ENCODE results near the gene MOB3C. TPM values are rescaled to one million over a fixed set of nuclear protein-coding genes. Genes with fewer than 3 reads are reported as not detected.
"Not testable (repeated sequence)": the region's sequence is repeated elsewhere in the genome, so short reads cannot be mapped to it uniquely, and the experiment has no call there.

The MOB3C gene
- total RNA-seq, 1 donor from 2014 or later: 9.4 TPM

DNA sequence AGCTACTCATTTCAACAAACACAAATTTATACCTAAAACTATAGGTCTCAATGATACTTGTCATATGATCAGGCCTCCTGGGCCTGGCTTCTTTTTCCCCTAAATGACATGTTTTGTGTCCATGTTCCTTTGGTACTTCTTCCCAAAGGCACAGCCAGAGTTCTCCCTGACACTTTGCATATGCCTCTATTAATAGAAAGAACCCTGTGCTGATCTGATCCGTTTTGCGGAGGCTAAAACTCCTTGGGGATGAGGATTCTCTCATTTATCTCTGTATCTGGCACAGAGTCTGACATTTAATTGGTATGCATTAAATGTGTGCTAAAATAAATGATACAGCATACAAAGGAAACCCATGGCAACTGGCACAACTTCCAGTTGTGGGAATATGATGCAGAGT, 40.0 kb upstream of the MOB3C start:
- no peak for DNase-seq (ENCODE audit: extremely low spot score, unreplicated experiment)
- H3K27ac Mint-ChIP-seq (ENCODE audit: unreplicated experiment): no peak overlapping the region
- TF ChIP-seq, protein P1, sequence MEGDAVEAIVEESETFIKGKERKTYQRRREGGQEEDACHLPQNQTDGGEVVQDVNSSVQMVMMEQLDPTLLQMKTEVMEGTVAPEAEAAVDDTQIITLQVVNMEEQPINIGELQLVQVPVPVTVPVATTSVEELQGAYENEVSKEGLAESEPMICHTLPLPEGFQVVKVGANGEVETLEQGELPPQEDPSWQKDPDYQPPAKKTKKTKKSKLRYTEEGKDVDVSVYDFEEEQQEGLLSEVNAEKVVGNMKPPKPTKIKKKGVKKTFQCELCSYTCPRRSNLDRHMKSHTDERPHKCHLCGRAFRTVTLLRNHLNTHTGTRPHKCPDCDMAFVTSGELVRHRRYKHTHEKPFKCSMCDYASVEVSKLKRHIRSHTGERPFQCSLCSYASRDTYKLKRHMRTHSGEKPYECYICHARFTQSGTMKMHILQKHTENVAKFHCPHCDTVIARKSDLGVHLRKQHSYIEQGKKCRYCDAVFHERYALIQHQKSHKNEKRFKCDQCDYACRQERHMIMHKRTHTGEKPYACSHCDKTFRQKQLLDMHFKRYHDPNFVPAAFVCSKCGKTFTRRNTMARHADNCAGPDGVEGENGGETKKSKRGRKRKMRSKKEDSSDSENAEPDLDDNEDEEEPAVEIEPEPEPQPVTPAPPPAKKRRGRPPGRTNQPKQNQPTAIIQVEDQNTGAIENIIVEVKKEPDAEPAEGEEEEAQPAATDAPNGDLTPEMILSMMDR (IDR thresholded peaks at IDR 0.05): no peak
- no peaks in the 10 kb centered on the region for H3K27me3 Mint-ChIP-seq (ENCODE audit: unreplicated experiment)
- no peaks in the 10 kb centered on the region for H3K9me3 Mint-ChIP-seq (ENCODE audit: unreplicated experiment)
- peaks cover 3% of the 10 kb centered on the region for H3K4me1 Mint-ChIP-seq (ENCODE audit: unreplicated experiment)
- H3K4me3 Mint-ChIP-seq (ENCODE audit: unreplicated experiment): no peak overlapping the region
- peaks cover 39% of the 10 kb centered on the region for H3K36me3 Mint-ChIP-seq (ENCODE audit: unreplicated experiment)

DNA sequence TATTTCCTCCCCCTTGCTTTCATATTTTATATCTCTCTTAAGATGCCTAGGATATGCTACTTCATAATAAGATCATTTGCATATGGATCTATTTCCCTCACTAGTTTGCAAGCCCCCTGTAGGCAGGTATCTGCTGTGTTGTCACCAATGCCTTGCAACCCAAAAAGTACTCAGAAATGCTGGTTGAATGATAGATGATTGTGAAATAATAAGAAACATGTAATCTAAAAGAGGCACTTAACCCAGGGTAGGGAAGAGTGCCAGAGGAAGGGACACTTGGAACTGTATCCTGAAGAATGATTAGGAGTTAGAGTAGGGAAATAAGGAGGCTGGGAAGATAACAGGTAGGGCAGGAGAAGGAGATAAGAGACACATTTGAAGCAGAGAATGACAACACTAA, 39.2 kb upstream of the MOB3C start:
- Mint-ChIP-seq H3K4me3 (ENCODE audit: unreplicated experiment) (no peak overlapping the region), H3K9me3 (ENCODE audit: unreplicated experiment) (no peaks in the 10 kb centered on the region), H3K27me3 (ENCODE audit: unreplicated experiment) (no peaks in the 10 kb centered on the region), H3K27ac (ENCODE audit: unreplicated experiment) (no peak overlapping the region), H3K36me3 (ENCODE audit: unreplicated experiment) (peaks cover 39% of the 10 kb centered on the region), H3K4me1 (ENCODE audit: unreplicated experiment) (peaks cover 3% of the 10 kb centered on the region)
- no peak for DNase-seq (ENCODE audit: extremely low spot score, unreplicated experiment)
- TF ChIP-seq, protein P1 (IDR thresholded peaks at IDR 0.05): no peak

DNA sequence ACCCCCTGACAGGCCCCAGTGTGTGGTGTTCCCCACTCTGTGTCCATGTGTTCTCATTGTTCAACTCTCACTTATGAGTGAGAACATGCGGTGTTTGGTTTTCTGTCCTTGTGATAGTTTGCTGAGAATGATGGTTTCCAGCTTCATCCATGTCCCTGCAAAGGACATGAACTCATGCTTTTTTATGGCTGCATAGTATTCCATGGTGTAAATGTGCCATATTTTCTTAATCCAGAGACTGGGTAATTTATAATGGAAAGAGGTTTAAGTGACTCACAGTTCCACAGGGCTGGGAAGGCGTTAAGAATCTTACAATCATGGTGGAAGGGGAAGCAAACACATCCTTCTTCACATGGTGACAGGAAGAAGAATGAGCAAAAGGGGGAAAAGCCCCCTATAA, 38.1 kb upstream of the MOB3C start:
- H3K4me3 Mint-ChIP-seq (ENCODE audit: unreplicated experiment); DNase-seq (ENCODE audit: extremely low spot score, unreplicated experiment); H3K27me3 Mint-ChIP-seq (ENCODE audit: unreplicated experiment); H3K27ac Mint-ChIP-seq (ENCODE audit: unreplicated experiment); H3K4me1 Mint-ChIP-seq (ENCODE audit: unreplicated experiment); H3K9me3 Mint-ChIP-seq (ENCODE audit: unreplicated experiment): not testable (repeated sequence)
- H3K36me3 Mint-ChIP-seq (ENCODE audit: unreplicated experiment): peaks cover 49% of the 10 kb centered on the region

DNA sequence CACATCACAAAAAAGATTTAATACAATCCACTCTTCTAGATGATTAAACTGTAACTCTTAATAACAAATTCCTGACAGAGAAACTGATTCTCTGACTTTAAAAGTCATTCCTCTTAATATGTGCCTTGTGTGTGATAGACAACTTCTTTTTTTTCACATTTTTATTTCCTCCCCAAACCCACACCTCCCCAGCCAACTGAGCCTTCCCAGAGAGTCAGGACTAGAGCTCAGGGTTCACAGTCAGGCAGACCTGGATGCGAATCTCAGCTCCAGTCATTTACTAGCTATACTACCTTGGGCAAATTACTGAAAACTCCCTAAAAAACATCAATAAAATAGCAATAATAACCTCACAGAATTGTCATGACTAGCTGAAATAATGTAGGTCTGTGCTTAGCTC, 37.4 kb upstream of the MOB3C start:
- DNase-seq (ENCODE audit: extremely low spot score, unreplicated experiment): no peak
- H3K9me3 Mint-ChIP-seq (ENCODE audit: unreplicated experiment): peaks cover 4% of the 10 kb centered on the region
- no peaks in the 10 kb centered on the region for H3K27me3 Mint-ChIP-seq (ENCODE audit: unreplicated experiment)
- no peak overlapping the region for H3K4me3 Mint-ChIP-seq (ENCODE audit: unreplicated experiment)
- H3K27ac Mint-ChIP-seq (ENCODE audit: unreplicated experiment): no peak overlapping the region
- H3K36me3 Mint-ChIP-seq (ENCODE audit: unreplicated experiment): peaks cover 56% of the 10 kb centered on the region
- peaks cover 3% of the 10 kb centered on the region for H3K4me1 Mint-ChIP-seq (ENCODE audit: unreplicated experiment)
- TF ChIP-seq, protein P1 (IDR thresholded peaks at IDR 0.05): no peak

DNA sequence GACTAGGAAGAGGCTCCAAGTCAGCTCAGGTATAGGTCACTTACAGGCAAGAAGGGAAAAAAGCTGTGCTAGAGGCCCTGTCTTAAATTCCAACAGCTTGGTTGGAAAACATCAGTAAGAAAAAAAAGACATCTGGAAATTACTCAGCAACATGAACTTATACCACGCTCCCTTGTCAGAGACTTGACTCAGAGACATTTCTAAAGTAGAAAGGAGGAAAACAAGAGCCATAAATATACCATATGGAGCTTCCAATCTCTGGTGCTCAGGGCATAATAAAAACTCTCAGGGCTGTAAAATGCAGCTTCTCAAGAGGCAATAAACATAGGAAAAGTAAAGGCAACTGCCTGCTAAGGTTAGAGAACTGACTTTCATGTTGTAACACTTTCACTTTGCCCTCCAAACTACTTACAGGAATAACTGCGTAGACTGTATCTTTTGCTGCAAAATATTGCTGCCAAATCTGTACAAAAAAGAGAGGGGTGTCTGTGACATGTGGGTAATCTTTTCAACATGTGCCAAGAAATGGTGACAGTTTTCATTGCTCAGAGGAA, 36.9 kb upstream of the MOB3C start:
- H3K27ac Mint-ChIP-seq (ENCODE audit: unreplicated experiment): no peak overlapping the region
- TF ChIP-seq, protein P1 (IDR thresholded peaks at IDR 0.05): no peak
- no peak for DNase-seq (ENCODE audit: extremely low spot score, unreplicated experiment)

More for the DNA sequence above, 36.9 kb upstream of the MOB3C start:
- H3K9me3 Mint-ChIP-seq (ENCODE audit: unreplicated experiment): peaks cover 4% of the 10 kb centered on the region
- peaks cover 3% of the 10 kb centered on the region for H3K4me1 Mint-ChIP-seq (ENCODE audit: unreplicated experiment)
- H3K36me3 Mint-ChIP-seq (ENCODE audit: unreplicated experiment): peaks cover 59% of the 10 kb centered on the region
- no peak overlapping the region for H3K4me3 Mint-ChIP-seq (ENCODE audit: unreplicated experiment)
- no peaks in the 10 kb centered on the region for H3K27me3 Mint-ChIP-seq (ENCODE audit: unreplicated experiment)
